CD14-positive monocyte (primary cell): Measurements from ENCODE around the gene COL4A4. TPM values are rescaled to one million over a fixed set of nuclear protein-coding genes. Genes with fewer than 3 reads are reported as not detected.

ENCODE experiments used
- DNase-seq, 3 donors: peaks; one replicate each; pipeline ENCODE4 v3.0.0-alpha.2; 2011 to 2022
- H2AFZ ChIP-seq: 2 replicates; pipeline ENCODE4 v1.6.0; 2012; ENCODE audit warnings: mild to moderate bottlenecking, low read depth, low read length, inconsistent platforms; ENCODE audit not compliant: insufficient read depth, poor library complexity, severe bottlenecking
- H3K27ac ChIP-seq, 2 donors: 1 replicate in 1 of 2; 2 replicates in 1 of 2; pipeline ENCODE4 v1.5.1; 2012 to 2013; ENCODE audit warnings: low read length in 2 of 2, control low read depth in 1 of 2, inconsistent platforms in 1 of 2, low read depth in 1 of 2, mild to moderate bottlenecking in 1 of 2
- H3K27me3 ChIP-seq, 2 donors: one replicate each; pipeline versions ENCODE4 v1.6.0 to v1.6.1; 2011 to 2013; ENCODE audit warnings: low read length in 2 of 2; ENCODE audit not compliant: control insufficient read depth in 2 of 2, insufficient read depth in 2 of 2
- H3K36me3 ChIP-seq, 2 donors: replicated peaks in 1 of 2; 1 replicate in 1 of 2; 2 replicates in 1 of 2; pipeline versions ENCODE4 v1.5.1 to v1.6.1; 2012 to 2013; ENCODE audit warnings: low read length in 2 of 2, control low read depth in 1 of 2, inconsistent platforms in 1 of 2, mild to moderate bottlenecking in 1 of 2; ENCODE audit not compliant: insufficient read depth in 2 of 2, control insufficient read depth in 1 of 2
- H3K4me1 ChIP-seq, 2 donors: 1 replicate in 1 of 2; 2 replicates in 1 of 2; pipeline versions ENCODE4 v1.5.1 to v1.6.1; 2012 to 2013; ENCODE audit warnings: low read length in 2 of 2, control low read depth in 1 of 2, inconsistent platforms in 1 of 2, mild to moderate bottlenecking in 1 of 2, moderate library complexity in 1 of 2; ENCODE audit not compliant: insufficient read depth in 2 of 2, control insufficient read depth in 1 of 2
- H3K4me2 ChIP-seq: replicated peaks from 2 replicates; pipeline ENCODE3; 2012; ENCODE audit warnings: low read length, moderate library complexity, mild to moderate bottlenecking; ENCODE audit not compliant: poor library complexity, severe bottlenecking; ENCODE audit errors: extremely low read depth
- H3K4me3 ChIP-seq, 3 experiments: fragments of 200-600 bp in 1 of 3; sonication (generic) in 1 of 3; replicated peaks in 1 of 3; 1 replicate in 2 of 3; 2 replicates in 1 of 3; pipeline ENCODE4 v1.5.1; 2011 to 2013; ENCODE audit warnings: low read length in 3 of 3, mild to moderate bottlenecking in 3 of 3, control low read depth in 2 of 3, low read depth in 2 of 3, inconsistent platforms in 1 of 3, moderate library complexity in 1 of 3
- H3K79me2 ChIP-seq: 2 replicates; pipeline ENCODE4 v1.6.0; 2012; ENCODE audit warnings: mild to moderate bottlenecking, control low read depth, inconsistent platforms, low read length, moderate library complexity; ENCODE audit not compliant: insufficient read depth
- H3K9ac ChIP-seq: 2 replicates; pipeline ENCODE4 v1.6.0; 2017; ENCODE audit warnings: low read length, mild to moderate bottlenecking; ENCODE audit not compliant: insufficient read depth, poor library complexity, severe bottlenecking
- H3K9me3 ChIP-seq, 2 donors: replicated peaks in 1 of 2; 1 replicate in 1 of 2; 2 replicates in 1 of 2; pipeline versions ENCODE4 v1.5.1 to v1.6.1; 2012 to 2013; ENCODE audit warnings: low read length in 2 of 2, control low read depth in 1 of 2; ENCODE audit not compliant: control insufficient read depth in 1 of 2, insufficient read depth in 1 of 2
- H4K20me1 ChIP-seq: 2 replicates; pipeline ENCODE4 v1.6.0; 2012; ENCODE audit warnings: mild to moderate bottlenecking, low read length, control low read depth, moderate library complexity; ENCODE audit not compliant: insufficient read depth
- H3K27ac Mint-ChIP-seq, 7 donors: one replicate each; pipeline ENCODE4 v1.8.0; 2020; ENCODE audit warnings: mild to moderate bottlenecking in 7 of 7, mixed read lengths in 7 of 7, moderate library complexity in 6 of 7, inconsistent platforms in 2 of 7
- H3K27me3 Mint-ChIP-seq, 3 donors: one replicate each; pipeline ENCODE4 v1.8.0; 2021 to 2022; ENCODE audit warnings: low read depth in 3 of 3, mild to moderate bottlenecking in 3 of 3, mixed read lengths in 3 of 3, moderate library complexity in 3 of 3, inconsistent platforms in 1 of 3
- H3K36me3 Mint-ChIP-seq, 2 donors: one replicate each; pipeline ENCODE4 v1.8.0; 2020; ENCODE audit warnings: mixed read lengths in 2 of 2, inconsistent platforms in 1 of 2, mild to moderate bottlenecking in 1 of 2
- H3K4me1 Mint-ChIP-seq: one replicate; pipeline ENCODE4 v1.8.0; 2020; ENCODE audit warnings: mild to moderate bottlenecking, mixed read lengths
- H3K4me3 Mint-ChIP-seq, 2 donors: one replicate each; pipeline ENCODE4 v1.8.0; 2020; ENCODE audit warnings: mild to moderate bottlenecking in 2 of 2, mixed read lengths in 2 of 2, moderate library complexity in 1 of 2
- H3K9me3 Mint-ChIP-seq, 7 donors: one replicate each; pipeline ENCODE4 v1.8.0; 2020 to 2022; ENCODE audit warnings: mixed read lengths in 7 of 7, mild to moderate bottlenecking in 6 of 7, moderate library complexity in 6 of 7, inconsistent platforms in 2 of 7
- CTCF ChIP-seq: fragments of 200-600 bp; IDR thresholded peaks from one replicate; pipeline ENCODE4 v1.8.0; 2022; ENCODE audit warnings: antibody characterized with exemption, mild to moderate bottlenecking
- WGBS: methylation state at CpG from one replicate; pipeline ENCODE4 v1.1.5; 2013; ENCODE audit warnings: missing lambda C conversion rate; ENCODE audit not compliant: insufficient coverage; 5-methylcytosine and 5-hydroxymethylcytosine counted together
- intact Hi-C, 2 donors: fragments of 100-400 bp; cut with micrococcal nuclease; formaldehyde crosslinking; loops; one replicate each; pipeline versions ENCODE4 v1.15.0 to v1.15.1; 2023
- polyA plus RNA-seq, 3 donors: library from polyadenylated mRNA; depleted of rRNA in 1 of 3; unstranded in 2 of 3; stranded (reverse) in 1 of 3; fragments of 300-500 nt in 2 of 3; fragments of >200 nt in 1 of 3; fragmentation: Illumina TruSeq in 2 of 3; gene quantifications; 1 replicate in 2 of 3; 2 replicates in 1 of 3; pipeline ENCODE4 v1.2.3, GENCODE V29; 2012 to 2021

Gene COL4A4
- polyA plus RNA-seq, 3 donors = 0.03 TPM; not detected in 2

GRCh38 chr2:227098162-227098515, 65.9 kb downstream of the COL4A4 start:
- intact Hi-C loops = no loop called here
- Mint-ChIP-seq H3K4me3 (no peak overlapping the region), H3K4me1 (no peaks in the 10 kb centered on the region), H3K9me3 (peaks cover 0 to 3% (median 0%) of the 10 kb centered on the region in 7 donors), H3K27me3 (peaks cover 0 to 9% (median 5%) of the 10 kb centered on the region in 3 donors), H3K36me3 (no peaks in the 10 kb centered on the region), H3K27ac (no peak overlapping the region)
- TF ChIP-seq CTCF = no peak
- Histone ChIP-seq H4K20me1 (no peaks in the 10 kb centered on the region), H3K36me3 (no peaks in the 10 kb centered on the region), H3K4me3 (no peak overlapping the region), H3K4me2 (no peak overlapping the region), H3K9ac (no peak overlapping the region), H3K9me3 (no peaks in the 10 kb centered on the region), H3K27ac (no peak overlapping the region), H3K27me3 (no peaks in the 10 kb centered on the region), H3K4me1 (no peaks in the 10 kb centered on the region), H2AFZ (no peak overlapping the region), H3K79me2 (no peaks in the 10 kb centered on the region)
- no CpG with 5 or more reads among the region's 2 CpGs for WGBS
- DNase-seq = no peak

GRCh38 chr2:227097495-227098161, 66.4 kb downstream of the COL4A4 start:
- Histone ChIP-seq H3K4me1 (no peaks in the 10 kb centered on the region), H3K79me2 (no peaks in the 10 kb centered on the region), H4K20me1 (no peaks in the 10 kb centered on the region), H3K36me3 (no peaks in the 10 kb centered on the region), H3K27me3 (no peaks in the 10 kb centered on the region), H3K4me3 (no peak overlapping the region), H2AFZ (no peak overlapping the region), H3K27ac (no peak overlapping the region), H3K4me2 (no peak overlapping the region), H3K9me3 (no peaks in the 10 kb centered on the region), H3K9ac (no peak overlapping the region)
- intact Hi-C loops = no loop called here
- TF ChIP-seq CTCF = no peak
- Mint-ChIP-seq H3K27ac (no peak overlapping the region), H3K36me3 (no peaks in the 10 kb centered on the region), H3K4me1 (no peaks in the 10 kb centered on the region), H3K4me3 (no peak overlapping the region), H3K27me3 (peaks cover 0 to 9% (median 5%) of the 10 kb centered on the region in 3 donors), H3K9me3 (peaks cover 0 to 3% (median 0%) of the 10 kb centered on the region in 7 donors)
- DNase-seq = no peak
- 89% methylated on average over 1 of the region's 5 CpGs for WGBS
